ENCODE measurements around the gene SMIM29.
A peak's percentile ranks its signal among the peaks of the same experiment; 100 is the strongest.
"Not testable (repeated sequence)": the region's sequence is repeated elsewhere in the genome, so short reads cannot be mapped to it uniquely, and the experiment has no call there.

Gene SMIM29

GRCh38 chr6:34273242-34273805 lies 24.5 kb upstream of the SMIM29 start:
- no peaks in the 10 kb centered on the region for H3K79me2 ChIP-seq (ENCODE audit: control insufficient read depth, low read length)
- no peak for TF ChIP-seq EZH2phosphoT487 (IDR thresholded peaks at IDR 0.05; ENCODE audit: borderline replicate concordance, low read length)
- no peak for TF ChIP-seq CTCF (IDR thresholded peaks at IDR 0.05; ENCODE audit: low read depth, low read length, poor library complexity, severe bottlenecking)
- H3K9me3 ChIP-seq (ENCODE audit: control insufficient read depth, insufficient read depth, low read length) = no peaks in the 10 kb centered on the region
- H3K9me2 ChIP-seq (replicated peaks; ENCODE audit: control insufficient read depth, low read length) = no peaks in the 10 kb centered on the region
- no peaks in the 10 kb centered on the region for H4K20me1 ChIP-seq (ENCODE audit: control insufficient read depth, insufficient read depth, low read depth, low read length)
- H3K27me3 ChIP-seq (ENCODE audit: control insufficient read depth, low read length) = peaks cover 3% of the 10 kb centered on the region; the same call in 1 of the 2 replicates
- H3K4me1 ChIP-seq (ENCODE audit: control insufficient read depth, low read length) = peaks cover 16% of the 10 kb centered on the region
- no peak overlapping the region for H3K4me2 ChIP-seq (ENCODE audit: low read length)
- peaks cover 5% of the 10 kb centered on the region; the same call in 1 of the 2 replicates for H3F3A ChIP-seq (ENCODE audit: control insufficient read depth, insufficient read depth)
- H3K27ac ChIP-seq (ENCODE audit: low read depth, low read length) = no peak overlapping the region
- no peaks in the 10 kb centered on the region for H3K36me3 ChIP-seq (ENCODE audit: control insufficient read depth, low read length)
- H3K4me3 ChIP-seq (ENCODE audit: low read length) = no peak overlapping the region

- H3K79me2 ChIP-seq (ENCODE audit: control insufficient read depth, low read length) = no peaks in the 10 kb centered on the region
- H3F3A ChIP-seq (ENCODE audit: control insufficient read depth, insufficient read depth) = peaks cover 5% of the 10 kb centered on the region; the same call in 1 of the 2 replicates
- H3K4me1 ChIP-seq (ENCODE audit: control insufficient read depth, low read length) = peaks cover 16% of the 10 kb centered on the region
- no peak overlapping the region for H3K4me3 ChIP-seq (ENCODE audit: low read length)
- no peak overlapping the region for H3K4me2 ChIP-seq (ENCODE audit: low read length)
- H3K27me3 ChIP-seq (ENCODE audit: control insufficient read depth, low read length) = peaks cover 3% of the 10 kb centered on the region; the same call in 1 of the 2 replicates
- no peaks in the 10 kb centered on the region for H3K9me3 ChIP-seq (ENCODE audit: control insufficient read depth, insufficient read depth, low read length)
- no peaks in the 10 kb centered on the region for H3K9me2 ChIP-seq (replicated peaks; ENCODE audit: control insufficient read depth, low read length)
- no peak overlapping the region for H3K27ac ChIP-seq (ENCODE audit: low read depth, low read length)
- TF ChIP-seq EZH2phosphoT487 (IDR thresholded peaks at IDR 0.05; ENCODE audit: borderline replicate concordance, low read length) (no peak), CTCF (IDR thresholded peaks at IDR 0.05; ENCODE audit: low read depth, low read length, poor library complexity, severe bottlenecking) (peak; percentile 12)
- no peaks in the 10 kb centered on the region for H3K36me3 ChIP-seq (ENCODE audit: control insufficient read depth, low read length)
- H4K20me1 ChIP-seq (ENCODE audit: control insufficient read depth, insufficient read depth, low read depth, low read length) = no peaks in the 10 kb centered on the region
These were observed 23.5 kb upstream of the SMIM29 start for GRCh38 chr6:34272013-34272926.

GRCh38 chr6:34269658-34270341 lies 21.0 kb upstream of the SMIM29 start:
- not testable (repeated sequence) for H3K27ac ChIP-seq (ENCODE audit: low read depth, low read length); H3K4me3 ChIP-seq (ENCODE audit: low read length); H3K79me2 ChIP-seq (ENCODE audit: control insufficient read depth, low read length); H3K27me3 ChIP-seq (ENCODE audit: control insufficient read depth, low read length); H3K9me3 ChIP-seq (ENCODE audit: control insufficient read depth, insufficient read depth, low read length); H4K20me1 ChIP-seq (ENCODE audit: control insufficient read depth, insufficient read depth, low read depth, low read length); H3K9me2 ChIP-seq (replicated peaks; ENCODE audit: control insufficient read depth, low read length); H3K4me2 ChIP-seq (ENCODE audit: low read length); H3F3A ChIP-seq (ENCODE audit: control insufficient read depth, insufficient read depth); H3K36me3 ChIP-seq (ENCODE audit: control insufficient read depth, low read length)
- H3K4me1 ChIP-seq (ENCODE audit: control insufficient read depth, low read length) = peaks cover 13% of the 10 kb centered on the region

GRCh38 chr6:34269132-34269531 lies 20.3 kb upstream of the SMIM29 start:
- not testable (repeated sequence) for H3K27me3 ChIP-seq (ENCODE audit: control insufficient read depth, low read length); H3K36me3 ChIP-seq (ENCODE audit: control insufficient read depth, low read length); H3K9me2 ChIP-seq (replicated peaks; ENCODE audit: control insufficient read depth, low read length); H3K79me2 ChIP-seq (ENCODE audit: control insufficient read depth, low read length); H3K27ac ChIP-seq (ENCODE audit: low read depth, low read length); H3K9me3 ChIP-seq (ENCODE audit: control insufficient read depth, insufficient read depth, low read length); H3K4me2 ChIP-seq (ENCODE audit: low read length); H4K20me1 ChIP-seq (ENCODE audit: control insufficient read depth, insufficient read depth, low read depth, low read length); H3K4me3 ChIP-seq (ENCODE audit: low read length); H3F3A ChIP-seq (ENCODE audit: control insufficient read depth, insufficient read depth)
- peaks cover 13% of the 10 kb centered on the region for H3K4me1 ChIP-seq (ENCODE audit: control insufficient read depth, low read length)

Data from DOHH2 (cell line).